ENCODE results near the gene DNER. TPM values are rescaled to one million over a fixed set of nuclear protein-coding genes. Genes with fewer than 3 reads are reported as not detected.

Gene DNER
- polyA plus RNA-seq, 1 of the 3 experiments (the other 2 are of a cell fraction): 1.4 TPM

DNA sequence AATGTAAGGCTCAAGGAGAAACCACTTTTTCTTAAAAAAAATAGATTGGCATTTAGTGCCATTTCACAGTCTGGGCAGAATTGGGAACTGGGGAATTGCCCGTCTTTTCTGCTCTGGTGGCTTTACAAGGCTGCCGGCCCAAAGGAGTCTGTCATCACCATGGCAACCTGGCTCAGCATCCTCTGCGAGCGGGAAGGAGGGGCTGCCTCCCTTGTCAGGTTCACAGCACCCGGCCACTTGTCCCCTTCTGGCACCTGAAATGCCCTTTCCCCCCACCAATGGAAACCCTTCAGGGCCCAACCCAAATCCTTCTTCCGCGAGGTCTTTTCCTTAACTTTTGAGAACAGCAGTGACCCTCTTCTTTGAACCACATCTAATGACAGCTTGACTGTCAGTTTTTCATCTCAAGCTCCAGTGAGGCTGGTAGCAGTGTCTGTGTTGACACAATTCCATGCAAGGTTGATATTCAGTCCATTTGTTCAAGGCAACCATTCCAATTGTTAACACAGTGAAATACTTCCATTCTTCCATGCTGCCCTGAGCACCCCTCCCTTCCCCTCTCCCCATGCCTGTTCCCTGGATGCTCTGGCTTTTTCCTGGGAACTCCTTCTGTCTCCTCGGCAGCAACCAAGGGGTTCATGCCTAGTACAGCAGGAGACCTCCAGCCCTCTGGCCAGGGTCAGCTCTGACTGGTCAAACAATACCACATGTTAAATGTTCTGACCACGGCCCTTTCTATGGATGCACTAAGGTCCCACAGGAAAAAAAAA lies 79.6 kb downstream of the DNER start:
- Histone ChIP-seq H3K9me3 (no peaks in the 10 kb centered on the region), H2AFZ (ENCODE audit: low read depth) (no peak overlapping the region), H4K20me1 (ENCODE audit: insufficient read depth) (no peaks in the 10 kb centered on the region), H3K4me3 (ENCODE audit: low read depth in 2 of 2, low read length in 1 of 2) (no peak overlapping the region), H3K79me2 (ENCODE audit: insufficient read depth) (no peaks in the 10 kb centered on the region), H3K27me3 (ENCODE audit: insufficient read depth) (no peaks in the 10 kb centered on the region), H3K9ac (no peak overlapping the region), H3K27ac (ENCODE audit: low read depth in 2 of 2, low read length in 1 of 2) (no peak overlapping the region), H3K36me3 (replicated peaks in 1 of 2; ENCODE audit: control insufficient read depth in 1 of 2, insufficient read depth in 2 of 2, low read length in 1 of 2) (no peaks in the 10 kb centered on the region), H3K4me1 (ENCODE audit: control insufficient read depth in 1 of 2, insufficient read depth in 2 of 2, low read depth in 1 of 2, low read length in 1 of 2) (no peaks in the 10 kb centered on the region; a peak in 1 of 4 replicates), H3K4me2 (no peak overlapping the region), H3K9me2 (no peaks in the 10 kb centered on the region), H3F3A (replicated peaks; ENCODE audit: insufficient read depth) (no peaks in the 10 kb centered on the region)
- TF ChIP-seq RXRA (IDR thresholded peaks at IDR 0.05; ENCODE audit: borderline replicate concordance, low read depth): no peak
- TF ChIP-seq SMC3 (IDR thresholded peaks at IDR 0.05; ENCODE audit: low read depth, low read length): no peak
- TF ChIP-seq YY1 (IDR thresholded peaks at IDR 0.05; ENCODE audit: low read depth): no peak
- TF ChIP-seq, protein P1, sequence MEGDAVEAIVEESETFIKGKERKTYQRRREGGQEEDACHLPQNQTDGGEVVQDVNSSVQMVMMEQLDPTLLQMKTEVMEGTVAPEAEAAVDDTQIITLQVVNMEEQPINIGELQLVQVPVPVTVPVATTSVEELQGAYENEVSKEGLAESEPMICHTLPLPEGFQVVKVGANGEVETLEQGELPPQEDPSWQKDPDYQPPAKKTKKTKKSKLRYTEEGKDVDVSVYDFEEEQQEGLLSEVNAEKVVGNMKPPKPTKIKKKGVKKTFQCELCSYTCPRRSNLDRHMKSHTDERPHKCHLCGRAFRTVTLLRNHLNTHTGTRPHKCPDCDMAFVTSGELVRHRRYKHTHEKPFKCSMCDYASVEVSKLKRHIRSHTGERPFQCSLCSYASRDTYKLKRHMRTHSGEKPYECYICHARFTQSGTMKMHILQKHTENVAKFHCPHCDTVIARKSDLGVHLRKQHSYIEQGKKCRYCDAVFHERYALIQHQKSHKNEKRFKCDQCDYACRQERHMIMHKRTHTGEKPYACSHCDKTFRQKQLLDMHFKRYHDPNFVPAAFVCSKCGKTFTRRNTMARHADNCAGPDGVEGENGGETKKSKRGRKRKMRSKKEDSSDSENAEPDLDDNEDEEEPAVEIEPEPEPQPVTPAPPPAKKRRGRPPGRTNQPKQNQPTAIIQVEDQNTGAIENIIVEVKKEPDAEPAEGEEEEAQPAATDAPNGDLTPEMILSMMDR (IDR thresholded peaks at IDR 0.05): no peak
- TF ChIP-seq SIN3A (IDR thresholded peaks at IDR 0.05; ENCODE audit: borderline replicate concordance, low read depth, low read length): no peak
- TF ChIP-seq FOXM1 (IDR thresholded peaks at IDR 0.05; ENCODE audit: low read depth): no peak
- TF ChIP-seq TEAD4 (IDR thresholded peaks at IDR 0.05; ENCODE audit: borderline replicate concordance, insufficient read depth): no peak
- TF ChIP-seq, protein P2, sequence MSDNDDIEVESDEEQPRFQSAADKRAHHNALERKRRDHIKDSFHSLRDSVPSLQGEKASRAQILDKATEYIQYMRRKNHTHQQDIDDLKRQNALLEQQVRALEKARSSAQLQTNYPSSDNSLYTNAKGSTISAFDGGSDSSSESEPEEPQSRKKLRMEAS (IDR thresholded peaks at IDR 0.05; ENCODE audit: low read depth): no peak
- no peak for TF ChIP-seq GATA2 (CRISPR knock-in tag; IDR thresholded peaks at IDR 0.05)
- TF ChIP-seq, protein P3, sequence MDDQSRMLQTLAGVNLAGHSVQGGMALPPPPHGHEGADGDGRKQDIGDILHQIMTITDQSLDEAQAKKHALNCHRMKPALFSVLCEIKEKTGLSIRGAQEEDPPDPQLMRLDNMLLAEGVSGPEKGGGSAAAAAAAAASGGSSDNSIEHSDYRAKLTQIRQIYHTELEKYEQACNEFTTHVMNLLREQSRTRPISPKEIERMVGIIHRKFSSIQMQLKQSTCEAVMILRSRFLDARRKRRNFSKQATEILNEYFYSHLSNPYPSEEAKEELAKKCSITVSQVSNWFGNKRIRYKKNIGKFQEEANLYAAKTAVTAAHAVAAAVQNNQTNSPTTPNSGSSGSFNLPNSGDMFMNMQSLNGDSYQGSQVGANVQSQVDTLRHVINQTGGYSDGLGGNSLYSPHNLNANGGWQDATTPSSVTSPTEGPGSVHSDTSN (IDR thresholded peaks at IDR 0.05): no peak
- ChIA-PET CTCF (interaction anchor here (0.6 kb wide), 1 partner anchor 750 kb away, joined by 3 read pairs; no protein-coding TSS in a partner anchor), POLR2A (no interaction called here)
- DNase-seq: peak; percentile 42
- 43% methylated on average over 7 of the region's 9 CpGs for WGBS (ENCODE audit: low lambda C conversion rate)

DNA sequence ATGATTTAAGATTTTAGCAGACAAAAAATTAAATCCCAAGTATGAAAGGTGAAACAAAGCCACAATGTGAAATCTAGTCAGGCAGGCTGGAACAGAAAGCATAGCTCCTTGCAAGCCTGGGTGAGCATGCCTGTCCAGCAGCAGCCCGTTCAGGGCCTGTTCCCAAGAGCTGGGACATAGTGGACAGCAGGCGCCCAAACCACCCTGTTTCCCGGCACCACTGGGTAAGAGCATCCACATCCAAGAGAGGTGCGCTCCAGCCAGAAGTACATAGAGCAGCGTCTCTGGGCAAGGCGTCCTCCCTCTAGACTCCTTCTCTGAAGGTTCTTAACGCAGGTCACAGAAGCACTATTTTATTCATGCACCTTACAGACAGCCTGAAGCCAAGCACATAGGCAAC lies 80.8 kb downstream of the DNER start:
- no peaks in the 10 kb centered on the region for H3K9me3 ChIP-seq
- H3F3A ChIP-seq (replicated peaks; ENCODE audit: insufficient read depth): no peaks in the 10 kb centered on the region
- no peaks in the 10 kb centered on the region for H4K20me1 ChIP-seq (ENCODE audit: insufficient read depth)
- no peak overlapping the region for H3K4me3 ChIP-seq (ENCODE audit: low read depth in 2 of 2, low read length in 1 of 2)
- 28% methylated on average over 6 of the region's 7 CpGs for WGBS (ENCODE audit: low lambda C conversion rate)
- H3K79me2 ChIP-seq (ENCODE audit: insufficient read depth): no peaks in the 10 kb centered on the region
- H2AFZ ChIP-seq (ENCODE audit: low read depth): no peak overlapping the region
- no peak overlapping the region for H3K9ac ChIP-seq
- no peak for DNase-seq
- ChIA-PET CTCF (interaction anchor here (1.2 kb wide), 1 partner anchor 10 kb away, joined by 3 read pairs; no protein-coding TSS in a partner anchor), POLR2A (no interaction called here)
- no peak overlapping the region for H3K4me2 ChIP-seq
- no peaks in the 10 kb centered on the region; a peak in 1 of 4 replicates for H3K4me1 ChIP-seq (ENCODE audit: control insufficient read depth in 1 of 2, insufficient read depth in 2 of 2, low read depth in 1 of 2, low read length in 1 of 2)
- no peak overlapping the region for H3K27ac ChIP-seq (ENCODE audit: low read depth in 2 of 2, low read length in 1 of 2)
- no peaks in the 10 kb centered on the region for H3K9me2 ChIP-seq
- H3K27me3 ChIP-seq (ENCODE audit: insufficient read depth): no peaks in the 10 kb centered on the region
- no peaks in the 10 kb centered on the region for H3K36me3 ChIP-seq (replicated peaks in 1 of 2; ENCODE audit: control insufficient read depth in 1 of 2, insufficient read depth in 2 of 2, low read length in 1 of 2)
- no peak for TF ChIP-seq RXRA (IDR thresholded peaks at IDR 0.05; ENCODE audit: borderline replicate concordance, low read depth)
- TF ChIP-seq TAF1 (IDR thresholded peaks at IDR 0.05; ENCODE audit: borderline replicate concordance, low read depth, low read length): no peak
- no peak for TF ChIP-seq NRF1 (IDR thresholded peaks at IDR 0.05; ENCODE audit: low read depth, low read length)
- no peak for TF ChIP-seq FOXM1 (IDR thresholded peaks at IDR 0.05; ENCODE audit: low read depth)
- TF ChIP-seq EP300 (IDR thresholded peaks at IDR 0.05; ENCODE audit: borderline replicate concordance in 1 of 2, low read depth in 1 of 2, low read length in 1 of 2): no peak
- no peak for TF ChIP-seq FOSL2 (IDR thresholded peaks at IDR 0.05; ENCODE audit: borderline replicate concordance, low read depth)
- TF ChIP-seq, protein P4, sequence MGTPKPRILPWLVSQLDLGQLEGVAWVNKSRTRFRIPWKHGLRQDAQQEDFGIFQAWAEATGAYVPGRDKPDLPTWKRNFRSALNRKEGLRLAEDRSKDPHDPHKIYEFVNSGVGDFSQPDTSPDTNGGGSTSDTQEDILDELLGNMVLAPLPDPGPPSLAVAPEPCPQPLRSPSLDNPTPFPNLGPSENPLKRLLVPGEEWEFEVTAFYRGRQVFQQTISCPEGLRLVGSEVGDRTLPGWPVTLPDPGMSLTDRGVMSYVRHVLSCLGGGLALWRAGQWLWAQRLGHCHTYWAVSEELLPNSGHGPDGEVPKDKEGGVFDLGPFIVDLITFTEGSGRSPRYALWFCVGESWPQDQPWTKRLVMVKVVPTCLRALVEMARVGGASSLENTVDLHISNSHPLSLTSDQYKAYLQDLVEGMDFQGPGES (IDR thresholded peaks at IDR 0.05; ENCODE audit: low read depth, low read length): no peak
- TF ChIP-seq ELF1 (IDR thresholded peaks at IDR 0.05): no peak
- no peak for TF ChIP-seq RFX5 (IDR thresholded peaks at IDR 0.05; ENCODE audit: low read length)
- TF ChIP-seq, protein P5, sequence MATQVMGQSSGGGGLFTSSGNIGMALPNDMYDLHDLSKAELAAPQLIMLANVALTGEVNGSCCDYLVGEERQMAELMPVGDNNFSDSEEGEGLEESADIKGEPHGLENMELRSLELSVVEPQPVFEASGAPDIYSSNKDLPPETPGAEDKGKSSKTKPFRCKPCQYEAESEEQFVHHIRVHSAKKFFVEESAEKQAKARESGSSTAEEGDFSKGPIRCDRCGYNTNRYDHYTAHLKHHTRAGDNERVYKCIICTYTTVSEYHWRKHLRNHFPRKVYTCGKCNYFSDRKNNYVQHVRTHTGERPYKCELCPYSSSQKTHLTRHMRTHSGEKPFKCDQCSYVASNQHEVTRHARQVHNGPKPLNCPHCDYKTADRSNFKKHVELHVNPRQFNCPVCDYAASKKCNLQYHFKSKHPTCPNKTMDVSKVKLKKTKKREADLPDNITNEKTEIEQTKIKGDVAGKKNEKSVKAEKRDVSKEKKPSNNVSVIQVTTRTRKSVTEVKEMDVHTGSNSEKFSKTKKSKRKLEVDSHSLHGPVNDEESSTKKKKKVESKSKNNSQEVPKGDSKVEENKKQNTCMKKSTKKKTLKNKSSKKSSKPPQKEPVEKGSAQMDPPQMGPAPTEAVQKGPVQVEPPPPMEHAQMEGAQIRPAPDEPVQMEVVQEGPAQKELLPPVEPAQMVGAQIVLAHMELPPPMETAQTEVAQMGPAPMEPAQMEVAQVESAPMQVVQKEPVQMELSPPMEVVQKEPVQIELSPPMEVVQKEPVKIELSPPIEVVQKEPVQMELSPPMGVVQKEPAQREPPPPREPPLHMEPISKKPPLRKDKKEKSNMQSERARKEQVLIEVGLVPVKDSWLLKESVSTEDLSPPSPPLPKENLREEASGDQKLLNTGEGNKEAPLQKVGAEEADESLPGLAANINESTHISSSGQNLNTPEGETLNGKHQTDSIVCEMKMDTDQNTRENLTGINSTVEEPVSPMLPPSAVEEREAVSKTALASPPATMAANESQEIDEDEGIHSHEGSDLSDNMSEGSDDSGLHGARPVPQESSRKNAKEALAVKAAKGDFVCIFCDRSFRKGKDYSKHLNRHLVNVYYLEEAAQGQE (IDR thresholded peaks at IDR 0.05; ENCODE audit: low read depth, low read length): no peak
- TF ChIP-seq NFIC (IDR thresholded peaks at IDR 0.05; ENCODE audit: borderline replicate concordance): no peak
- TF ChIP-seq POLR2AphosphoS5 (IDR thresholded peaks at IDR 0.05; ENCODE audit: low read depth, low read length): no peak
